H1 (cell line): ENCODE measurements around the gene GLRA1. TPM values are rescaled to one million over a fixed set of nuclear protein-coding genes. Genes with fewer than 3 reads are reported as not detected.

Experiments used
- BACH1 ChIP-seq: IDR thresholded peaks from 2 replicates; pipeline ENCODE4 v1.6.1; 2012; ENCODE audit warnings: low read length, improper control_type of control experiment
- POLR2A ChIP-seq, 2 experiments: IDR thresholded peaks; 1 replicate in 1 of 2; 2 replicates in 1 of 2; pipeline ENCODE4 v1.6.1; 2011; ENCODE audit warnings: low read depth in 2 of 2, low read length in 2 of 2, mild to moderate bottlenecking in 2 of 2; ENCODE audit errors: control extremely low read depth in 1 of 2
- SIX5 ChIP-seq: IDR thresholded peaks from 2 replicates; pipeline ENCODE4 v1.6.1; 2011; ENCODE audit warnings: mild to moderate bottlenecking, low read depth, low read length
- TCF12 ChIP-seq: IDR thresholded peaks from 2 replicates; pipeline ENCODE4 v1.6.1; 2011; ENCODE audit warnings: low read depth, mild to moderate bottlenecking, low read length
- polyA plus RNA-seq, 7 experiments: library from polyadenylated mRNA; depleted of rRNA in 3 of 7; stranded (reverse) in 5 of 7; unstranded in 2 of 7; fragments of >200 nt in 5 of 7; fragments of 200-250 nt in 2 of 7; gene quantifications; 1 replicate in 5 of 7; 2 replicates in 1 of 7; 4 replicates in 1 of 7; pipeline versions ENCODE4 v1.2.1 to v1.2.3, GENCODE V29; 2011 to 2013; ENCODE audit warnings: missing spikeins in 2 of 7, mixed read lengths in 2 of 7
- total RNA-seq: library from RNA; stranded (reverse); fragmentation: NEBNext Ultra II Directional; extraction: Animal tissue kit (Norgen Biotek cat#: 25700); gene quantifications from 2 replicates; pipeline ENCODE4 v1.2.1, GENCODE V29; 2021
- TF ChIP-seq, protein P1 (sequence below): IDR thresholded peaks from 2 replicates; pipeline ENCODE4 v1.6.1; 2012; ENCODE audit warnings: low read length, inconsistent platforms

Gene GLRA1
- total and polyA plus RNA-seq, 2 of the 8 experiments (the other 6 are each of a cell fraction or from before 2014, with no cell fraction given), result not detected

DNA sequence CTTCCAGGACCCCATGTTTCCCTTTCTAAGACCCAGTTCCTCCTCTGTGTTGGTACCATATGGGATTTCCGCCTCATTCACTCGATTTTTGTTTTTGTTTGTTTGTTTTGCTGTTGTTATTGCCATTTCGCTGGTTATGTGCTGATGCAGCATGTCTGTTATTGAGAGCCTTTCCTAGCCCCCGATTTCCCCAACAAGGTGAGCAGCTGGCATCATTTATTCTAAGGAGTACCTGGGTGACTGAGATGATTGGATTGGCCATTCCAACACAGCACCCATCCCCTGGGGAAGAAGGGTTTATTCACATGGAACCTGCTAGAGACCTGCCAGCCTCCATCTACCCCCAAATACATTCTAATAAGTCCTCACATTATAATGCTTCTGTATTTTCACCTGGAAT is 2.7 kb downstream of the GLRA1 start (continued):
- TF ChIP-seq, protein P1, sequence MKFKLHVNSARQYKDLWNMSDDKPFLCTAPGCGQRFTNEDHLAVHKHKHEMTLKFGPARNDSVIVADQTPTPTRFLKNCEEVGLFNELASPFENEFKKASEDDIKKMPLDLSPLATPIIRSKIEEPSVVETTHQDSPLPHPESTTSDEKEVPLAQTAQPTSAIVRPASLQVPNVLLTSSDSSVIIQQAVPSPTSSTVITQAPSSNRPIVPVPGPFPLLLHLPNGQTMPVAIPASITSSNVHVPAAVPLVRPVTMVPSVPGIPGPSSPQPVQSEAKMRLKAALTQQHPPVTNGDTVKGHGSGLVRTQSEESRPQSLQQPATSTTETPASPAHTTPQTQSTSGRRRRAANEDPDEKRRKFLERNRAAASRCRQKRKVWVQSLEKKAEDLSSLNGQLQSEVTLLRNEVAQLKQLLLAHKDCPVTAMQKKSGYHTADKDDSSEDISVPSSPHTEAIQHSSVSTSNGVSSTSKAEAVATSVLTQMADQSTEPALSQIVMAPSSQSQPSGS, result no peak
- TF ChIP-seq POLR2A (IDR thresholded peaks at IDR 0.05; ENCODE audit: control extremely low read depth in 1 of 2, low read depth in 2 of 2, low read length in 2 of 2), result no peak
- TF ChIP-seq TCF12, result no peak
- no peak for TF ChIP-seq BACH1
- no peak for TF ChIP-seq SIX5
